T-cell (primary cell): ENCODE data around the gene MAML1. TPM values are rescaled to one million over a fixed set of nuclear protein-coding genes. Genes with fewer than 3 reads are reported as not detected.

ENCODE experiments used
- ATAC-seq, 4 experiments: fragments of 200-7000 bp in 3 of 4; fragments of 150-1000 bp in 1 of 4; cut with Tn5 transposase; replicated peaks in 1 of 4; 1 replicate in 3 of 4; 2 replicates in 1 of 4; pipeline ENCODE4 v1.10.0; 2021; ENCODE audit warnings: moderate library complexity in 3 of 4, mild to moderate bottlenecking in 2 of 4, moderate number of reproducible peaks in 1 of 4
- CTCF ChIA-PET, 2 donors: fragments of 300-600 bp; sonication (Branson Sonifier 250); formaldehyde crosslinking; loops; one replicate each; lab custom pipeline; 2022; ENCODE audit warnings: antibody characterized with exemption in 2 of 2; lab: Charles Lee
- POLR2A ChIA-PET, 2 donors: fragments of 300-600 bp; sonication (Branson Sonifier 250); formaldehyde crosslinking; loops; one replicate each; lab custom pipeline; 2022; ENCODE audit warnings: antibody characterized with exemption in 2 of 2; lab: Charles Lee
- DNase-seq, 35 experiments: peaks; one replicate each; pipeline versions ENCODE4 v3.0.0 to v3.0.0-alpha.2; 2013 to 2023
- H3K27ac ChIP-seq: one replicate; pipeline ENCODE4 v1.5.1; 2013; ENCODE audit warnings: low read length
- H3K27me3 ChIP-seq, 2 experiments: replicated peaks in 1 of 2; 1 replicate in 1 of 2; 2 replicates in 1 of 2; pipeline versions ENCODE4 v1.6.1 to v1.7.0; 2013; ENCODE audit warnings: low read length in 1 of 2, mixed read lengths in 1 of 2; ENCODE audit not compliant: control insufficient read depth in 2 of 2, insufficient read depth in 2 of 2; ENCODE audit errors: extremely low read depth in 1 of 2
- H3K36me3 ChIP-seq, 2 donors: 1 replicate in 1 of 2; 2 replicates in 1 of 2; pipeline versions ENCODE4 v1.6.1 to v1.7.0; 2013; ENCODE audit warnings: low read length in 1 of 2; ENCODE audit not compliant: control insufficient read depth in 2 of 2, insufficient read depth in 1 of 2; ENCODE audit errors: extremely low read depth in 1 of 2
- H3K4me1 ChIP-seq, 2 experiments: 1 replicate in 1 of 2; 2 replicates in 1 of 2; pipeline versions ENCODE4 v1.6.1 to v1.7.0; 2013; ENCODE audit warnings: low read length in 2 of 2, mixed read lengths in 1 of 2; ENCODE audit not compliant: insufficient read depth in 2 of 2, control insufficient read depth in 1 of 2; ENCODE audit errors: extremely low read depth in 1 of 2
- H3K4me3 ChIP-seq, 2 donors: 1 replicate in 1 of 2; 2 replicates in 1 of 2; pipeline versions ENCODE4 v1.5.1 to v1.7.0; 2013; ENCODE audit warnings: mild to moderate bottlenecking in 2 of 2, low read length in 1 of 2, moderate library complexity in 1 of 2; ENCODE audit not compliant: control insufficient read depth in 1 of 2; ENCODE audit errors: extremely low read depth in 1 of 2
- H3K9me3 ChIP-seq: 2 replicates; pipeline ENCODE4 v1.7.0; 2013
- H3K27ac Mint-ChIP-seq, 2 donors: one replicate each; pipeline ENCODE4 v1.8.0; 2020 to 2021; ENCODE audit warnings: mild to moderate bottlenecking in 2 of 2, mixed read lengths in 2 of 2
- H3K27me3 Mint-ChIP-seq, 2 donors: one replicate each; pipeline ENCODE4 v1.8.0; 2021 to 2022; ENCODE audit warnings: mixed read lengths in 2 of 2
- H3K36me3 Mint-ChIP-seq: one replicate; pipeline ENCODE4 v1.8.0; 2021; ENCODE audit warnings: mixed read lengths
- H3K4me1 Mint-ChIP-seq, 3 donors: one replicate each; pipeline ENCODE4 v1.8.0; 2020 to 2022; ENCODE audit warnings: mixed read lengths in 3 of 3, mild to moderate bottlenecking in 1 of 3
- H3K4me3 Mint-ChIP-seq, 3 donors: one replicate each; pipeline ENCODE4 v1.8.0; 2020 to 2022; ENCODE audit warnings: mild to moderate bottlenecking in 3 of 3, mixed read lengths in 3 of 3, moderate library complexity in 3 of 3
- H3K9me3 Mint-ChIP-seq, 3 donors: one replicate each; pipeline ENCODE4 v1.8.0; 2020 to 2022; ENCODE audit warnings: mixed read lengths in 3 of 3
- WGBS: methylation state at CpG from one replicate; pipeline ENCODE4 v1.1.5; 2013; ENCODE audit warnings: missing lambda C conversion rate; ENCODE audit not compliant: insufficient coverage; 5-methylcytosine and 5-hydroxymethylcytosine counted together
- total RNA-seq, 35 experiments: library from RNA in 6 of 35; stranded (reverse) in 6 of 35; fragments of 120-200 nt in 1 of 35; gene quantifications; one replicate each; pipeline versions ENCODE4 v1.2.1 to v1.2.4 and lab custom pipeline; 2013 to 2026

MAML1 gene
- total RNA-seq, 5 donors from 2014 or later (not counting 1 experiment from before 2014, with no cell fraction given), result 31.3 to 56.4 (median 50.6) TPM

DNA sequence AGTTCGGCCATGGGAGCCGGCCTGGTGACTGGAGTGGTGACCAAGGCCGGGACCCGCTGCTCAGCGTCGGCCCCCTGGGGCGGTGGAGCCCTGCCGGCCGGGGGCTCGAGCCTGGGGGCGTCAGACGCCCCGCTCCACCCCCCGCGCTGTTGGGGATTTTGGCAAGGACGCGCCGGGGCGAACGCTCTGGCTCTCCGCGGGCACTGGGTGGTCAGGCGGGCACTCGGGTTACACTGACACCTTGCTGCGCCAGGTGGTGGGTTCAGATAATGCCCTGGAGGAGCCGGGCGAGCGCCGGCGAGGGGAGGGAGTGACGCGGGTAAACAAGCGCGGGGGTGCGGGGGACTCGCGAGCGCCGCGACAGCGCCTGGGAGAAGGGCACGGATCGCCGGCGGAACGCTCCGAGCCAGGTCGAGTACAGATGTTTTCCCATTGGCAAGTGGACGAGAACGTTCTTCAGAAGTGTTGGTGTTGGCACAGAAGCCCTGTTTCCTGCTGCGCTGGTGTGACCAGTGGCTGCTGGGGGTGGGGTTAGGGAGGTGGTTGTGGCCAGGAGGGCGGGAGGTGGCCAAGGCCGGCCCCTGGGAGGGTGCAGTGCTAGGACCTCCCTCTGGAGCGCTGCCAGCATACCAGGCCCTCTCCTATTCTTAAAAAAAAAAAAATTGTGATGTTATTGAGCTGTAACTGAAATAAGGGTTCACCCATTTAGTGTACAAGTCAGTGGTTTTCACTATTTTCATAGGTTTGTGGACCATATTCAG, 88.9 kb downstream of the MAML1 start:
- peak overlapping the region; percentile 98 for H3K27ac ChIP-seq
- Mint-ChIP-seq H3K27me3 (no peaks in the 10 kb centered on the region), H3K4me1 (peaks cover 50 to 63% (median 53%) of the 10 kb centered on the region in 3 donors), H3K36me3 (peaks cover 20% of the 10 kb centered on the region), H3K4me3 (peak overlapping the region; percentile 94 to 95 (median 94)), H3K27ac (peak overlapping the region; percentile 94 to 96), H3K9me3 (no peaks in the 10 kb centered on the region)
- WGBS, result 0% methylated on average over 44 of the region's 54 CpGs
- H3K27me3 ChIP-seq, result peaks cover 0 to 17% of the 10 kb centered on the region in 2 experiments
- ATAC-seq, result peak; percentile 55 to 69 (median 60)
- DNase-seq, result peak; percentile 65 to 91 (median 86)
- ChIA-PET CTCF (interaction anchor here (0.7 to 1.0 kb wide), 6 partner anchors 9 to 58 kb away, joined by 3 to 7 read pairs (median 4); no protein-coding TSS in a partner anchor), POLR2A (interaction anchor here (0.6 to 1.6 kb wide), 7 partner anchors 10 to 35 kb away, joined by 3 to 6 read pairs (median 3); no protein-coding TSS in a partner anchor)
- no peaks in the 10 kb centered on the region for H3K9me3 ChIP-seq
- H3K4me1 ChIP-seq, result peaks cover 7 to 67% of the 10 kb centered on the region in 2 experiments
- peak overlapping the region; percentile 90 for H3K4me3 ChIP-seq
- peaks cover 0 to 36% of the 10 kb centered on the region in 2 donors for H3K36me3 ChIP-seq

DNA sequence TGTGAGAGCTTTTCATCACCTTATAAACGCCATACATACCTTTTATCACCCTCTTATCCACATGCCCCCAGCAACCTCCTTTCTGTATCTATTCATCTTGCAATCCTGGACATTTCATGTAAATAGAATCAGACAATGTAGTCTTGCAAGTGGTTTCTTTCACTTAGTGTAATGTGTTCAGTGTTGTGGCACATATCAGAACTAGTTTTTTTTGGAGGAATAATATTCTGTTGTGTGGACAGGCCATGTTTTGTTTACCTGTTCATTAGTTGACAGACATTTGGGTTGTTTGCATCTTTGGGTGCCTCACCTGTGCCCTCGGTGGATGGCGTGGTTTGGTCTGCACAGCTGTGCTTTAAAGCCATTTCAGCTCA, 89.4 kb downstream of the MAML1 start:
- H3K27me3 Mint-ChIP-seq, result no peaks in the 10 kb centered on the region
- H3K27ac ChIP-seq, result peak overlapping the region; percentile 98
- H3K9me3 Mint-ChIP-seq, result no peaks in the 10 kb centered on the region
- DNase-seq, result no peak
- peaks cover 7 to 63% of the 10 kb centered on the region in 2 experiments for H3K4me1 ChIP-seq
- H3K27ac Mint-ChIP-seq, result peak overlapping the region; percentile 94 to 96
- POLR2A ChIA-PET, result interaction anchor here (0.6 to 1.0 kb wide), 5 partner anchors 9 to 34 kb away, joined by 3 to 5 read pairs (median 3); no protein-coding TSS in a partner anchor
- 83% methylated on average over 1 of the region's 3 CpGs for WGBS
- ATAC-seq, result no peak
- peak overlapping the region in 1 of 2 donors; percentile 90 for H3K4me3 ChIP-seq
- peaks cover 24% of the 10 kb centered on the region for H3K36me3 Mint-ChIP-seq
- CTCF ChIA-PET, result interaction anchor here (0.7 to 1.0 kb wide), 6 partner anchors 8 to 59 kb away, joined by 3 to 7 read pairs (median 4); no protein-coding TSS in a partner anchor
- peaks cover 0 to 13% of the 10 kb centered on the region in 2 experiments for H3K27me3 ChIP-seq
- peak overlapping the region; percentile 94 to 95 (median 94) for H3K4me3 Mint-ChIP-seq
- no peaks in the 10 kb centered on the region for H3K9me3 ChIP-seq
- peaks cover 0 to 42% of the 10 kb centered on the region in 2 donors for H3K36me3 ChIP-seq
- peaks cover 53 to 67% (median 54%) of the 10 kb centered on the region in 3 donors for H3K4me1 Mint-ChIP-seq

DNA sequence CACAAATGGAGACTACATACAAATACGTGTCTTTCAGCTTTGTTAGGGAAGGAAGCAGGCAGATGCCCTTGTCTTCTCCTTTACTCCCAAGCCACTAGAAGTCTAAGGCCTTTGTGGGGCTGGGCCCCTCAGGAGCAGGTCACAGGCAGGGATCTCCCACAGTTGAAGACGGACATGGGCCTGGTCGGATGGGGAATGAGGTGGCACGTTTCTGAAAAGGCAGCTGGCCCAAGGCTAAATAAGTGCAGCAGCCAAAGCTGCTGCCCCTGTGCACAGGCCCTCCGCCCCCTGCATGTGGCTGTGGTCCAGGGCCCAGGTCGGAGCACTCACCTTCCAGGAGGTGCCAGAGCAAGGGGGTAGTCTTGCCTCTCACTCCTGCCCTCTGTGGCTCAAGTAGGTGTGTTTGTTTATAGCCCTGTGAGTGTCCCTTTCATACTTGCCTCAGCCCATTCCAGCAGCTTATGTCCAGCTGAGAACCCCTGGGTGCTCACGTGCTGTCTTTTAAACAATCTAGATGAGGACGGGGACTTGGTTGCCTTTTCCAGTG, 89.9 kb downstream of the MAML1 start:
- ChIA-PET POLR2A (interaction anchor here (0.6 to 1.0 kb wide), 6 partner anchors 9 to 36 kb away, joined by 3 to 6 read pairs (median 3); partner anchors contain the start of gene MRNIP (in 1 of the 2)), CTCF (interaction anchor here (0.7 to 1.0 kb wide), 6 partner anchors 8 to 59 kb away, joined by 3 to 7 read pairs (median 4); no protein-coding TSS in a partner anchor)
- Mint-ChIP-seq H3K36me3 (peaks cover 27% of the 10 kb centered on the region), H3K4me3 (peak overlapping the region; percentile 94 to 95 (median 94)), H3K4me1 (peaks cover 54 to 63% (median 54%) of the 10 kb centered on the region in 3 donors), H3K27me3 (no peaks in the 10 kb centered on the region), H3K27ac (peak overlapping the region; percentile 94 to 96), H3K9me3 (no peaks in the 10 kb centered on the region)
- Histone ChIP-seq H3K4me3 (no peak overlapping the region), H3K36me3 (peaks cover 0 to 45% of the 10 kb centered on the region in 2 donors), H3K4me1 (peaks cover 7 to 58% of the 10 kb centered on the region in 2 experiments), H3K27ac (peak overlapping the region; percentile 98), H3K27me3 (peaks cover 0 to 8% of the 10 kb centered on the region in 2 experiments), H3K9me3 (no peaks in the 10 kb centered on the region)
- ATAC-seq (no peak), DNase-seq (no peak)
- 94% methylated on average over 7 of the region's 8 CpGs for WGBS

DNA sequence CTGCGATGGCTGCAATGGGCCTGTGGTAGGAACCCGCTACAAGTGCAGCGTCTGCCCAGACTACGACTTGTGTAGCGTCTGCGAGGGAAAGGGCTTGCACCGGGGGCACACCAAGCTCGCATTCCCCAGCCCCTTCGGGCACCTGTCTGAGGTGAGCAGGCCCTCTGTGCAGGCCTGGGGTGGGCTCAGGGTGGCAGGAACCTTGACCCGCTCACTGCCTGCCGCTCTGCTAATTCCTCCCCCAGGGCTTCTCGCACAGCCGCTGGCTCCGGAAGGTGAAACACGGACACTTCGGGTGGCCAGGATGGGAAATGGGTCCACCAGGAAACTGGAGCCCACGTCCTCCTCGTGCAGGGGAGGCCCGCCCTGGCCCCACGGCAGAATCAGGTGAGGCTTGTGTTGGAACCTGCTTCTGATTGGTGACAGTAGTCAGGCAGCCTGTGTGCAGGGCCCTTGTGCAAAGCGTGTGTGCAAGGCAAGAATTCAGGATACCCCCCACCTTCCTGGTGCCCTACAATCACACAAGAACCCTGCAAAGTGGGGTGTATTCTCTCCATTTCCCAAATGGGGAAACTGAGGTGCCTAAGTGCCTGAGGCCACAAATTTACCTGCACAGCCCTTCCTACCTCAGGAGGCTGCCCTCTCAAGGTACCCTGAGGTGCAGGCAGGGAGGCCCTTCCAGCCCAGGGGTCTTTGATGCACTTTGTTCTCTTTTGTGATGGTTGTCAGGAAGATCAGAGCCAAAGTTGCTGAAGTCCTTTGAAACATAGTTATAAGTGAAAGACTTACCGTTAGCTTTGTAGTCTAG, 91.5 kb downstream of the MAML1 start:
- Histone ChIP-seq H3K27me3 (no peaks in the 10 kb centered on the region), H3K4me3 (no peak overlapping the region), H3K27ac (no peak overlapping the region), H3K4me1 (peaks cover 7 to 44% of the 10 kb centered on the region in 2 experiments), H3K36me3 (peaks cover 0 to 59% of the 10 kb centered on the region in 2 donors), H3K9me3 (no peaks in the 10 kb centered on the region)
- ATAC-seq (no peak), DNase-seq (no peak)
- ChIA-PET CTCF (no interaction called here), POLR2A (no interaction called here)
- peaks cover 45 to 54% (median 48%) of the 10 kb centered on the region in 3 donors for H3K4me1 Mint-ChIP-seq
- H3K9me3 Mint-ChIP-seq, result no peaks in the 10 kb centered on the region
- 97% methylated on average over 19 of the region's 22 CpGs for WGBS
- no peak overlapping the region for H3K4me3 Mint-ChIP-seq
- no peak overlapping the region for H3K27ac Mint-ChIP-seq
- no peaks in the 10 kb centered on the region for H3K27me3 Mint-ChIP-seq
- peaks cover 39% of the 10 kb centered on the region for H3K36me3 Mint-ChIP-seq

DNA sequence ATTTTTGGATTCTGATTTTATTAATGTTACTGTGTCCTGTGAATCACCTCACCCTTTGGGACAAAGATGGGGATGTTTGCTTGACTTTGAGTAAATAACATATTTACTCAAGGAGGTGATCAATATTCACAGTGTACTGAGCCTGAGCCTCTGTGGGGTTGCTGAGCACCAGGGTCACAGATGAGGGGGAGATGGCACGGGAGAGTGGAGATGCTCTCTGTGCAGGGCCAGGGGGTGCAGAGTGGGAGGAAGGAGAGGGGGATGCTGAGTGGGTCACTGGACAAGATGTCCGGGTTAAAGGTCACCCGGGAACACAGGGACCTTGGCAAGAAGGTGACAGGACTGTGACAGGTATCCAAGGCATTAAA, 92.1 kb downstream of the MAML1 start:
- no peak overlapping the region for H3K27ac ChIP-seq
- H3K27me3 ChIP-seq, result no peaks in the 10 kb centered on the region
- Mint-ChIP-seq H3K4me3 (no peak overlapping the region), H3K4me1 (peaks cover 41 to 51% (median 45%) of the 10 kb centered on the region in 3 donors), H3K36me3 (peaks cover 44% of the 10 kb centered on the region), H3K27me3 (no peaks in the 10 kb centered on the region), H3K27ac (peak overlapping the region in 1 of 2 donors; percentile 23), H3K9me3 (no peaks in the 10 kb centered on the region)
- no peak for DNase-seq
- ChIA-PET CTCF (no interaction called here), POLR2A (no interaction called here)
- H3K9me3 ChIP-seq, result no peaks in the 10 kb centered on the region
- WGBS, result 100% methylated on average over 1 of the region's 3 CpGs
- peaks cover 0 to 65% of the 10 kb centered on the region in 2 donors for H3K36me3 ChIP-seq
- no peak for ATAC-seq
- peaks cover 5 to 38% of the 10 kb centered on the region in 2 experiments for H3K4me1 ChIP-seq
- H3K4me3 ChIP-seq, result no peak overlapping the region
